ENCODE results near the gene SLFN5.

DNA sequence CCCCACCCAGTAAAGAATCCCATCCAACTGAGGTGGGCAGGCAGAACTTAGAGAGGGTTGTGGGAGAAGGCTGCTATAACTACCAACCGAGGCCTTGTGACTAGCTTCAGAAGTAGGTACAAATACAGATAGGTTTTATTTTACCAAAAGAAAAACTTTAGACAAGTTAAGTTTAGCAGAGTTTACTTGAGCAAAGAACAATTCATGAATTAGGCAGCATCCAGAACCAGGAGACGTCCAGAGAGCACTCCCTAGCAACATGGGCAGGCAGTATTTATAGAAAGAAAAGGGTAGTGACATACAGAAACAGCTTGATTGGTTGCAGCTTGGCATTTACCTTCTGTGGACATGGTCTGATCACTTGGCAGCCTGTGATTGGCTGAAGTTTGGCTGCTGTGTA lies 42.1 kb downstream of the SLFN5 start:
- TF ChIP-seq FOXA1 (IDR thresholded peaks at IDR 0.05): no peak
- TF ChIP-seq, protein P1, sequence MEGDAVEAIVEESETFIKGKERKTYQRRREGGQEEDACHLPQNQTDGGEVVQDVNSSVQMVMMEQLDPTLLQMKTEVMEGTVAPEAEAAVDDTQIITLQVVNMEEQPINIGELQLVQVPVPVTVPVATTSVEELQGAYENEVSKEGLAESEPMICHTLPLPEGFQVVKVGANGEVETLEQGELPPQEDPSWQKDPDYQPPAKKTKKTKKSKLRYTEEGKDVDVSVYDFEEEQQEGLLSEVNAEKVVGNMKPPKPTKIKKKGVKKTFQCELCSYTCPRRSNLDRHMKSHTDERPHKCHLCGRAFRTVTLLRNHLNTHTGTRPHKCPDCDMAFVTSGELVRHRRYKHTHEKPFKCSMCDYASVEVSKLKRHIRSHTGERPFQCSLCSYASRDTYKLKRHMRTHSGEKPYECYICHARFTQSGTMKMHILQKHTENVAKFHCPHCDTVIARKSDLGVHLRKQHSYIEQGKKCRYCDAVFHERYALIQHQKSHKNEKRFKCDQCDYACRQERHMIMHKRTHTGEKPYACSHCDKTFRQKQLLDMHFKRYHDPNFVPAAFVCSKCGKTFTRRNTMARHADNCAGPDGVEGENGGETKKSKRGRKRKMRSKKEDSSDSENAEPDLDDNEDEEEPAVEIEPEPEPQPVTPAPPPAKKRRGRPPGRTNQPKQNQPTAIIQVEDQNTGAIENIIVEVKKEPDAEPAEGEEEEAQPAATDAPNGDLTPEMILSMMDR (IDR thresholded peaks at IDR 0.05; ENCODE audit: low read depth, low read length, missing input control): no peak
- no peak for TF ChIP-seq TAF1 (conservative IDR thresholded peaks at IDR 0.05)
- no peak for TF ChIP-seq JUND (IDR thresholded peaks at IDR 0.05)
